Ascending aorta (tissue), 2 donors: ENCODE data around the gene VPS35. TPM values are rescaled to one million over a fixed set of nuclear protein-coding genes. Genes with fewer than 3 reads are reported as not detected.
"Not testable (repeated sequence)": the region's sequence is repeated elsewhere in the genome, so short reads cannot be mapped to it uniquely, and the experiment has no call there.

ENCODE experiments used
- DNase-seq, 2 donors: peaks; one replicate each; pipeline ENCODE4 v3.0.0-alpha.2; 2019; ENCODE audit warnings: low spot score in 2 of 2
- H3K27ac ChIP-seq, 2 donors: fragments of 200-600 bp; sonication (generic); one replicate each; pipeline ENCODE4 v1.5.1; 2016 to 2017; ENCODE audit warnings: mild to moderate bottlenecking in 1 of 2
- H3K27me3 ChIP-seq: fragments of 200-600 bp; sonication (generic); one replicate; pipeline ENCODE4 v1.5.1; 2017
- H3K36me3 ChIP-seq, 2 donors: fragments of 200-600 bp; sonication (generic); one replicate each; pipeline ENCODE4 v1.5.1; 2016
- H3K4me1 ChIP-seq, 2 donors: fragments of 200-600 bp; sonication (generic); one replicate each; pipeline ENCODE4 v1.5.1; 2016 to 2017; ENCODE audit warnings: mild to moderate bottlenecking in 1 of 2
- H3K4me3 ChIP-seq, 2 donors: fragments of 200-600 bp; sonication (generic); one replicate each; pipeline ENCODE4 v1.5.1; 2016 to 2017; ENCODE audit warnings: mild to moderate bottlenecking in 1 of 2
- H3K9me3 ChIP-seq, 2 donors: fragments of 200-600 bp; sonication (generic); one replicate each; pipeline ENCODE4 v1.5.1; 2016
- CTCF ChIP-seq, 3 experiments: fragments of 200-600 bp in 2 of 3; fragments of 450-650 bp in 1 of 3; sonication (generic) in 2 of 3; IDR thresholded peaks; one replicate each; pipeline ENCODE4 v1.5.1; 2016 to 2019; ENCODE audit warnings: antibody characterized with exemption in 3 of 3, mild to moderate bottlenecking in 1 of 3, moderate library complexity in 1 of 3
- intact Hi-C: fragments of 100-400 bp; cut with DNase I; formaldehyde crosslinking; loops from one replicate; pipeline ENCODE4 v1.15.1; 2023
- total RNA-seq: library from RNA; depleted of rRNA; stranded (reverse); fragments of >200 nt; gene quantifications from one replicate; pipeline ENCODE4 v1.1.0, GENCODE V29; 2016

VPS35 gene
- total RNA-seq, 1 donor from 2014 or later = 31.9 TPM

- Histone ChIP-seq H3K4me3 (peak overlapping the region in 1 of 2 donors; percentile 87), H3K27me3 (no peaks in the 10 kb centered on the region), H3K27ac (no peak overlapping the region), H3K9me3 (no peaks in the 10 kb centered on the region), H3K36me3 (no peaks in the 10 kb centered on the region), H3K4me1 (peaks cover 7 to 19% of the 10 kb centered on the region in 2 donors)
- no peak for DNase-seq
- intact Hi-C loops = loop anchor here (5.0 kb wide), 4 partner anchors 105 to 775 kb away; partner anchors contain the start of genes DNAJA2, ITFG1 and PHKB
- no peak for TF ChIP-seq CTCF (IDR thresholded peaks at IDR 0.05)
Observed at GRCh38 chr16:46686815-46687473, 2.0 kb downstream of the VPS35 start.

GRCh38 chr16:46681867-46682266 lies 7.1 kb downstream of the VPS35 start:
- H3K27me3 ChIP-seq, H3K4me1 ChIP-seq, H3K9me3 ChIP-seq, intact Hi-C loops, H3K27ac ChIP-seq, H3K4me3 ChIP-seq, DNase-seq: not testable (repeated sequence)
- H3K36me3 ChIP-seq = peaks cover 27 to 28% of the 10 kb centered on the region in 2 donors

- peaks cover 50 to 64% of the 10 kb centered on the region in 2 donors for H3K36me3 ChIP-seq
- H3K4me1 ChIP-seq, H3K4me3 ChIP-seq, H3K27me3 ChIP-seq, H3K9me3 ChIP-seq, intact Hi-C loops, DNase-seq, H3K27ac ChIP-seq: not testable (repeated sequence)
Observed at GRCh38 chr16:46677943-46678342, 11.0 kb downstream of the VPS35 start.

DNA sequence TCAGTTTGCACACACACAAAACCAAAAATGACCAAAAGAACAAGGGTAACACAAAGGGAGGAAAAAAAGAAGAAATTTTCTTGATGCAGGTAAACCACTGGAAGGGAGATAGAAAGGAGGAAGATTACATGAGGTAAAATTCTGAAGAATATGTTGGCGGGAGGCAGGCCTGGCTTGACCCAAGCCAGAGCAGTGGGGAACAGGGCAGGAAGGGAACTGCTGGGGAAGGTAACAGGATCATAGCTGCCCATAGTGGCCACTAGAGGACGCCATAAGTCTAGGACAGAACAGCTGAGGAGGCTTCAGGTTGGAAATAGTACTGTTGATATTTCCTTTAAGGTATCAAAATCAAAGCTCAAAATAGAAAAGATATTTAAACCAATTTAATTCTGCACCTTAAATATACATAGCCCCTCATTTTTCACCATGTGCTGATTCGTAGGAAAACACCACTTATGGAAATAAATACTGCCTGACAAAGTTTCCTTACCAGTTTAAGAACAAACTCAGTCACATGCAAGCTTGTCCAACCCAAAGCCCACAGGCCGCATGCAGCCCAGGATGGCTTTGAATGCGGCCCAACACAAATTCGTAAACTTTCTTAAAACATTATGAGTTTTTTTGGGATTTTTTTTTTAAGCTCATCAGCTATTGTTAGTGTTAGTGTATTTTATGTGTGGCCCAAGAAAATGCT lies 15.5 kb downstream of the VPS35 start:
- intact Hi-C loops = no loop called here
- Histone ChIP-seq H3K4me3 (no peak overlapping the region), H3K36me3 (peaks cover 70 to 86% of the 10 kb centered on the region in 2 donors), H3K9me3 (no peaks in the 10 kb centered on the region), H3K4me1 (no peaks in the 10 kb centered on the region), H3K27ac (no peak overlapping the region), H3K27me3 (no peaks in the 10 kb centered on the region)
- TF ChIP-seq CTCF (IDR thresholded peaks at IDR 0.05) = peak; percentile 45 to 67 (median 63)
- no peak for DNase-seq

DNA sequence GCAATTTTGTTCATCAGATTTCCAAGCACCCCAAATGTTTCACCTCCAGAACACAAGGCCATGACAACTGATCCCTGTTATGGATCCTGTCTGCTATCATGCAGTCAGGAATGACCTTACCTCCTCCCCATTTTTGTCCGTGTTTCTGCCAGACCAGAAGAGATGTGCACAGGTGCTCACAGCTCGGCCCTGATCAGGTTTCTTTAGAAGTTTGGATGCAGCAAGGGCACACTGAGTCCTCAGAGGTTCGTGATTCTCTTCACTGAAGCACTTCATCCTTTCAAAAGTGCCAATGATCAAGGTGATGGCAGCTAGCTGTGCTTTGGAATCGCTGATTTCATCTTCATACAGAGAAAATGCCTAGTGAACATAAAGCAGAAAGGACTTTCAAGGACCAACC lies 26.9 kb downstream of the VPS35 start:
- no peaks in the 10 kb centered on the region for H3K27me3 ChIP-seq
- no peaks in the 10 kb centered on the region for H3K4me1 ChIP-seq
- H3K36me3 ChIP-seq = peaks cover 54 to 76% of the 10 kb centered on the region in 2 donors
- DNase-seq = no peak
- H3K27ac ChIP-seq = no peak overlapping the region
- H3K9me3 ChIP-seq = no peaks in the 10 kb centered on the region
- no peak for TF ChIP-seq CTCF (IDR thresholded peaks at IDR 0.05)
- intact Hi-C loops = no loop called here
- H3K4me3 ChIP-seq = no peak overlapping the region

DNA sequence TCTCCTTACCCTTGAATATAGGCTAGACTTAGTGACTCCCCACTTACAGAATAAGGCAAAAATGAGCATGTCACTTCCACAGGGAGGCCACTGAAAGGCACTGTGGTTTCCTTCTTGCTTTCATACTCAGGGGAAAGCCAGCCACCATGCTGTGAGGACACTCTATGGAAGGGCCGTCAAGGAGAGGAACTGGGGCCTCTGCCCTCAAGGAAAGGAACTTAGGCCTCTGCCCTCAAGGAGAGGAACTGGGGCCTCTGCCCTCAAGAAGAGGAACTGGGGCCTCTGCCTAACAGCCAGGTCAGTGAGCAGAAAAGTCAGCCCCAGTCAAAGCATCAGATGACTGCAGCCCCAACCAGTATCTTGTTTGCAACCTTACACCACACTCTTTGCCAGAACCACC lies 30.1 kb downstream of the VPS35 start:
- DNase-seq = peak in 1 of 2 donors; percentile 12
- Histone ChIP-seq H3K9me3 (no peaks in the 10 kb centered on the region), H3K4me3 (no peak overlapping the region), H3K27ac (no peak overlapping the region), H3K36me3 (peaks cover 36 to 51% of the 10 kb centered on the region in 2 donors), H3K4me1 (no peaks in the 10 kb centered on the region), H3K27me3 (no peaks in the 10 kb centered on the region)
- TF ChIP-seq CTCF (IDR thresholded peaks at IDR 0.05) = no peak
- intact Hi-C loops = no loop called here
